RWPE1 (cell line): ENCODE data around the gene SRGN.
"Not testable (repeated sequence)": the region's sequence is repeated elsewhere in the genome, so short reads cannot be mapped to it uniquely, and the experiment has no call there.

Source experiments
- CTCF ChIA-PET: fragments of 350-600 bp; sonication (Branson Sonifier 250); formaldehyde crosslinking; extraction: SDS; loops from one replicate; lab custom pipeline; 2021; lab: Yijun Ruan, JAX
- POLR2A ChIA-PET: fragments of 400-600 bp; formaldehyde crosslinking; extraction: SDS; loops from one replicate; lab custom pipeline; 2020; ENCODE audit warnings: antibody characterized with exemption; ENCODE audit not compliant: low non-redundant PET; lab: Yijun Ruan, JAX
- DNase-seq: peaks from one replicate; pipeline ENCODE4 v3.0.0; 2012; ENCODE audit warnings: low spot score
- H3K27ac ChIP-seq: fragments of 450-650 bp; 2 replicates; pipeline ENCODE4 v1.5.1; 2017
- TF ChIP-seq, protein P1 (sequence below): fragments of 450-650 bp; conservative IDR thresholded peaks from 2 replicates; pipeline ENCODE4 v1.5.1; 2017; ENCODE audit warnings: low read depth, mild to moderate bottlenecking

Gene SRGN

DNA sequence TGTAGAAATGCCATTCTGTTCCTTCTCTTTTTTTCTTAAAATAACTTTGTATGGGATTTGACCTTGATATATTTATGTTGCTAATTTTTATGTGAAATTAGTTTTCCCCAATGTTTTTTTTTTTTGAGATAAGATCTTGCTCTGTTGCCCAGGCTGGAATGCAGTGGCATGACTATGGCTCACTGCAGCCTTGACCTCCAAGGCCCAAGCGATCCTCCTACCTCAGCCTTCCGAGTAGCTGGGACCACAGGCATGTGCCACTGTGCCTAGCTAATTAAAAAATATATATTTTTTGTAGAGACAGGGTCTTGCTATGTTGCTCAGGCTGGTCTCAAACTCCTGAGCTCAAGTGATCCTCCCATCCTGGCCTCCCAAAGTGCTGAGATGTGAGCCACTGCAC, 52.1 kb downstream of the SRGN start:
- POLR2A ChIA-PET: interaction anchor here (0.6 kb wide), 1 partner anchor 13 kb away, joined by 6 read pairs; no protein-coding TSS in a partner anchor
- no peak for DNase-seq
- CTCF ChIA-PET: no interaction called here
- TF ChIP-seq, protein P1, sequence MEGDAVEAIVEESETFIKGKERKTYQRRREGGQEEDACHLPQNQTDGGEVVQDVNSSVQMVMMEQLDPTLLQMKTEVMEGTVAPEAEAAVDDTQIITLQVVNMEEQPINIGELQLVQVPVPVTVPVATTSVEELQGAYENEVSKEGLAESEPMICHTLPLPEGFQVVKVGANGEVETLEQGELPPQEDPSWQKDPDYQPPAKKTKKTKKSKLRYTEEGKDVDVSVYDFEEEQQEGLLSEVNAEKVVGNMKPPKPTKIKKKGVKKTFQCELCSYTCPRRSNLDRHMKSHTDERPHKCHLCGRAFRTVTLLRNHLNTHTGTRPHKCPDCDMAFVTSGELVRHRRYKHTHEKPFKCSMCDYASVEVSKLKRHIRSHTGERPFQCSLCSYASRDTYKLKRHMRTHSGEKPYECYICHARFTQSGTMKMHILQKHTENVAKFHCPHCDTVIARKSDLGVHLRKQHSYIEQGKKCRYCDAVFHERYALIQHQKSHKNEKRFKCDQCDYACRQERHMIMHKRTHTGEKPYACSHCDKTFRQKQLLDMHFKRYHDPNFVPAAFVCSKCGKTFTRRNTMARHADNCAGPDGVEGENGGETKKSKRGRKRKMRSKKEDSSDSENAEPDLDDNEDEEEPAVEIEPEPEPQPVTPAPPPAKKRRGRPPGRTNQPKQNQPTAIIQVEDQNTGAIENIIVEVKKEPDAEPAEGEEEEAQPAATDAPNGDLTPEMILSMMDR: no peak
- H3K27ac ChIP-seq: no peak overlapping the region

DNA sequence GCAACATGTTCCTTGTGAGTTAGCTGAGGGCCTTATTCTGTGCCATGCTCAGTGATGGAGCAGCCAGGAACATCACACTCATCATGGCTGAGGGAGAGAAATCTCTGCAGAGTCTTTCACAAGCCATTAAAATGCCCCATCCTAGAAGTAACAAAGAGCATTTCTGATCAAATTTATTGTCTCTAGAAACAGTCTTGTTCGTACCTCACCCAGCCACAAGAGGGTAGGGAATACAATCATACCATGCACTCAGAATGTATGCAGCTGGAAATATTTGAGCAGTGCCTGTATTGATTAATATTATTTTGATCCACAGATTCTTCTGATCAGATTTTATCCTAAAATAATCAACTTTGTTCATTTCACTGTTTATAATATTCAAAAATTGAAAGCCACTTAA, 53.4 kb downstream of the SRGN start:
- DNase-seq: no peak
- POLR2A ChIA-PET: no interaction called here
- TF ChIP-seq, protein P1: no peak
- no peak overlapping the region for H3K27ac ChIP-seq
- CTCF ChIA-PET: no interaction called here

DNA sequence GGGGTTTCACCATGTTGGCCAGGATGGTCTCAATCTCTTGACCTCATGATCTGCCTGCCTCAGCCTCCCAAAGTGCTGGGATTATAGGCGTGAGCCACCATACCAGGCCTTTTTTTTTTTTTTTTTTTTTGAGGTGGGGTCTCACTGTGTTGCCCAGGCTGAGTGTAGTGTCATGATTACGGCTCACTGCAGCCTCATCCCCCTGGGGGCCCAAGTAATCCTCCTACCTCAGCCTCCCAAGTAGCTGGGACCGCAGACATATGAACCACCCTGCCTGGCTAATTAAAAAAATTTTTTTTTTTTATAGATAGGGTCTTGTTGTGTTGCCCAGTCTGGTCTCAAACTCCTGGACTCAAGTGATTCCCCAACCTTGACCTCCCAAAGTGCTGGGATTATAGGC, 54.2 kb downstream of the SRGN start:
- CTCF ChIA-PET: interaction anchor here (0.7 kb wide), 3 partner anchors 21 to 674 kb away, joined by 3 to 7 read pairs (median 5); no protein-coding TSS in a partner anchor
- not testable (repeated sequence) for H3K27ac ChIP-seq, DNase-seq
- POLR2A ChIA-PET: interaction anchor here (0.6 kb wide), 1 partner anchor 217 kb away, joined by 4 read pairs; no protein-coding TSS in a partner anchor

DNA sequence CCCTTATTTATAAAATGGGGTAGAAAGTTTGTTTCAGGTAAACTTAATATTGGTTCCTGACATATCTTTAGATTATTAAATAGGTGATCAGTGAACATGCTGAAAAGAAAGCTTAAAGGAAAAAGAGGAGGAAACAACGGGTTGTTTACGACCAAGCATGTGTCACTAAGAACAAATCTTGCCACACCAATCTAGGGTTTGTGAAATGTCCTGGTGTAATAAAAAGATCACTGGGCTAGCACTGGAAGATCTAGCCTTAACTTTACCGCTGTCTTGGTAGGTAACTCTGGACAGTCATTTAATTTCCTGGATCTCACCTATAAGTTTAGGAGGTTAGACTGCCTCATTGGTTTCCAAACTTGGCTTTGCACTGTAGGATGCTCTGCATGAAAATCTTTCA, 55.1 kb downstream of the SRGN start:
- TF ChIP-seq, protein P1: no peak
- no peak for DNase-seq
- H3K27ac ChIP-seq: no peak overlapping the region
- ChIA-PET POLR2A (interaction anchor here (0.5 kb wide), 1 partner anchor 14 kb away, joined by 9 read pairs; no protein-coding TSS in a partner anchor), CTCF (interaction anchor here (0.6 to 1.2 kb wide), 3 partner anchors 12 to 1246 kb away, joined by 3 read pairs; no protein-coding TSS in a partner anchor)

DNA sequence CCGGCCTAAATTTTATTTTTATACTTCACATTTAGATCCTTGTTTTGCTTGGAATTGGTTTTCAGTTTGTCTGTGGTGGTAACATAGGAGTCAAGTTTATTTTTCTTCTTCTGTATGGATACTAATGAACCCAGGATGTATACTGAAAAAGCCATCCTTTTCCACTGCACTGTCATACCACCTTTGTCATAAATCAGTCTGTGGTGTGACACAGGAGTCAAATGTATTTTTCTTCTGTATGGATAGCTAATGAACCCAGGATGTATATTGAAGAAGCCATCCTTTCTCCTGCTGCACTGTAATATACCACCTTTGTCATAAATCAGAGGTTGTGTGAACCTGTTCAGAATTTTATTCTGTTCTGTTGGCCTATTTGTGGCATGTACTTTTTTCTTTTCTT, 57.4 kb downstream of the SRGN start:
- CTCF ChIA-PET: interaction anchor here (0.6 kb wide), 1 partner anchor 231 kb away, joined by 3 read pairs; no protein-coding TSS in a partner anchor
- POLR2A ChIA-PET: no interaction called here
- TF ChIP-seq, protein P1: no peak
- H3K27ac ChIP-seq: no peak overlapping the region
- DNase-seq: no peak

DNA sequence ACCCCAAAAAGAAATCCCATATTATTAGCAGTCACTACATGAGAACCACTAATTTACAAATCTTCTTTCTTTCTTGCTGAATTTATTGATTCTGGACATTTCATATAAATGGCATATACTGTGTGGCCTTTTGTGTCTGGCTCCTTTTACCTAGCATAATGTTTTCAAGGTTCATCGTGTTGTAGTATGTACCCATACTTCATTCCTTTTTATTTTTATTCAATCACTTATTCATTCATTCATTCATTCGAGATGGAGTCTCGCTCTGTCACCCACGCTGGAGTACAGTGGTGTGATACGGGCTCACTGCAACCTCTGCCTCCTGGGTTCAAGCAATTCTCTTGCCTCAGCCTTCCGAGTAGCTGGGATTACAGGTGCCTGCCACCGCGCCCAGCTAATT, 58.0 kb downstream of the SRGN start:
- no peak for DNase-seq
- POLR2A ChIA-PET: no interaction called here
- no peak overlapping the region for H3K27ac ChIP-seq
- CTCF ChIA-PET: interaction anchor here (0.7 kb wide), 1 partner anchor 1100 kb away, joined by 3 read pairs; no protein-coding TSS in a partner anchor
- TF ChIP-seq, protein P1: no peak

DNA sequence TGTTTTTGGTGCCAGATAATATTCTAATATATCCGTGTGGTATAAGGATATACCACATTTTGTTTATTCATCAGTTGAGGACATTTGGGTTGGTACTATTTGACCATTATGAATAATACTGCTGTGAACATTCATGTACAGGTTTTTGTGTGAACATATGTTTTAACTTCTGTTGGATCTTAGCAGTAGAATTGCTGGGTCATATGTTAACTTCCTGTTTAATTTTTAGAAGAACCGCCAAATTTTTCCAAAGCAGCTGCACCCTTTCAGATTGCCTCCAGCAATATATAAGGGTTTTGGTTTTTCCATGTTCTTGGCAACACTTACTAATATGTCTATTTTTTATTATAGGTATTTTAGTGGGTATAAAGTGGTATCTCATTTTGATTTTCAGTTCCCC, 58.9 kb downstream of the SRGN start:
- TF ChIP-seq, protein P1: no peak
- H3K27ac ChIP-seq: no peak overlapping the region
- ChIA-PET CTCF (no interaction called here), POLR2A (no interaction called here)
- no peak for DNase-seq
